Activated effector memory CD4-positive, alpha-beta T cell treated with anti-CD3 and anti-CD28 coated beads, Interleukin-2, amount 50 U/mL, for 16 hours (primary cell): Measurements from ENCODE around the gene AMD1.
"Not testable (repeated sequence)": the region's sequence is repeated elsewhere in the genome, so short reads cannot be mapped to it uniquely, and the experiment has no call there.

Experiments used
- DNase-seq: peaks from one replicate; pipeline ENCODE4 v3.0.0-alpha.2; 2020

The AMD1 gene

GRCh38 chr6:110873981-110874879 is at the start of gene AMD1:
AMD1 (plus strand) TSS chr6:110874785; CDS start chr6:110875106, 321 bp downstream.
- DNase-seq, result peak; percentile 98

GRCh38 chr6:110826236-110827129 is 48.1 kb upstream of the AMD1 start:
- no peak for DNase-seq

GRCh38 chr6:110828396-110828795 is 46.2 kb upstream of the AMD1 start:
- DNase-seq, result no peak

GRCh38 chr6:110831405-110831804 is 43.2 kb upstream of the AMD1 start:
- no peak for DNase-seq

GRCh38 chr6:110833831-110834230 is 40.8 kb upstream of the AMD1 start:
- no peak for DNase-seq

GRCh38 chr6:110835751-110836150 is 38.8 kb upstream of the AMD1 start:
- DNase-seq, result not testable (repeated sequence)

- no peak for DNase-seq
Observed at GRCh38 chr6:110841266-110841665, 33.3 kb upstream of the AMD1 start.

- no peak for DNase-seq
Observed at GRCh38 chr6:110849781-110850180, 24.8 kb upstream of the AMD1 start.

GRCh38 chr6:110852773-110853172 is 21.8 kb upstream of the AMD1 start:
- DNase-seq, result no peak

- no peak for DNase-seq
Observed at GRCh38 chr6:110853754-110854477, 20.7 kb upstream of the AMD1 start.

GRCh38 chr6:110856296-110856695 is 18.3 kb upstream of the AMD1 start:
- no peak for DNase-seq

GRCh38 chr6:110858016-110858415 is 16.6 kb upstream of the AMD1 start:
- DNase-seq, result no peak

GRCh38 chr6:110858562-110859214 is 15.9 kb upstream of the AMD1 start:
- no peak for DNase-seq

GRCh38 chr6:110859335-110859792 is 15.2 kb upstream of the AMD1 start:
- no peak for DNase-seq

- no peak for DNase-seq
Observed at GRCh38 chr6:110864824-110865223, 9.8 kb upstream of the AMD1 start.

- peak; percentile 82 for DNase-seq
Observed at GRCh38 chr6:110874880-110875547, 429 bp downstream of the AMD1 start.

- DNase-seq, result peak; percentile 90
Observed at GRCh38 chr6:110875548-110876169, 1.1 kb downstream of the AMD1 start.

GRCh38 chr6:110876170-110876773 is 1.7 kb downstream of the AMD1 start:
- DNase-seq, result peak; percentile 88

- no peak for DNase-seq
Observed at GRCh38 chr6:110876806-110877564, 2.4 kb downstream of the AMD1 start.

GRCh38 chr6:110877569-110877968 is 3.0 kb downstream of the AMD1 start:
- DNase-seq, result no peak
